ENCODE measurements around the gene KLKB1. TPM values are rescaled to one million over a fixed set of nuclear protein-coding genes. Genes with fewer than 3 reads are reported as not detected.

KLKB1 gene
- not detected in 2 replicates for total RNA-seq

DNA sequence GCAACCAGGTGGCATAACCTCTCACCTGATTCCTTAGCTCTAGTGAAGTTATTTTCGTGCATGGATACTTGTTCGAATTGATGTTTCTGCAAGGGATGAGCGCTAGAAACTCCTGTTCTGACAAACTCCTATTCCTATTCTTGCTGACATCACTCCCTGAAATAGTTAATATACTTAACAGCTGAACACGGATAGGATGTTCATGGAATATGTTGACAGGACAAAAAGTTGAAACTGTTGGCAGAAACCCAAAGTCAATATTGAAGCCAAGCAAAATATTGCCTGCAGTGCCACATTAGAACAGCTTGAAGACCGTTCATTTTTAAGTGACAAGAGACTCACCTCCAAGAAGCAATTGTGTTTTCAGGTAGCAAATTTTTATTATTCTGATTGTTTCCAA lies at the start of gene KLKB1:
TSS of gene KLKB1 (plus strand) at position 287 of the 400 bp plus-strand sequence. CDS start 689 bp downstream, outside the sequence.

DNA sequence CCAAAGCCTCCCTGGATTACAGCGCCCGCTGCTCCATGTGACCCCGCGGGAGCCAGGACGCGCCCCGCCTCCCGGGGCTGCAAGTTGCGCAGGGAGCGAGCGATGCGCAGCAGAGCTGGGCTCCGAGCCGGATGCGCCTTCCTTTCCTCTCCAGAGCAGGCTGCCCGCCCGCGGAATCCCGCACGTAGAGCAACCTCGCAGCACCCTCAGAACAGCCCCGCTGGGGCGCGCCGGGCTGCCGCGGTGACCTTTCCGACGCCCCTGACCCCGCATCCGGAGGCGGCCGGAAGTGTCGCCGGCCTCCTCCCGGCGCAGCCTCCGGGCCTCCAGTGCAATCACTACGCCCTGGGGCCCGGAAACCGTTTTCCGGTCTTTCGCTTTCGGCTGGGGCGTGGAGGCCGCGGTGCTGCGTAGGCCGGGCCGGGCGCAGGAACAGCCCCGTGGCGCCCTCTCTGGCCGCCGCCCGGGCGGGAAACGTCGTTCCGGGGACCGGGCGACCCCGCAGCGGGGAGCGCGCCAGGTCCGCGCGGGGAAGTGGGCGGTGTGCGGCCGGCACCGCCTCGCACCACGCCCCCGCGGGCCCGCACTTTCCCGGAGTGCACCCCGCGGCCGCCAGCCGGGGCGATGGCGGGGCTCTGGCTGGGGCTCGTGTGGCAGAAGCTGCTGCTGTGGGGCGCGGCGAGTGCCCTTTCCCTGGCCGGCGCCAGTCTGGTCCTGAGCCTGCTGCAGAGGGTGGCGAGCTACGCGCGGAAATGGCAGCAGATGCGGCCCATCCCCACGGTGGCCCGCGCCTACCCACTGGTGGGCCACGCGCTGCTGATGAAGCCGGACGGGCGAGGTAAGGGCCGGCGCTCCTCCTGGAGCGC lies 35.9 kb upstream of the KLKB1 start, which contains the start of gene CYP4V2:
TSS of gene CYP4V2 (plus strand) at position 368 of the 866 bp plus-strand sequence. CDS start at position 625, 257 bp downstream.

GRCh38 chr4:186265683-186266652 lies 38.7 kb downstream of the KLKB1 start, which contains the start of gene F11:
Gene F11 (plus strand): TSS chr4:186266189. CDS start chr4:186267137, 948 bp downstream.

Other genes with a start within 250 kb of the KLKB1 start
- gene TLR3, start 158.4 kb upstream of the KLKB1 start, total RNA-seq = 1.5 and 1.8 TPM in 2 replicates
- 4.5 and 5.2 TPM in 2 replicates for gene FAM149A, start 122.8 kb upstream of the KLKB1 start, total RNA-seq
- gene CYP4V2, start 35.9 kb upstream of the KLKB1 start, total RNA-seq = 10.9 and 17.4 TPM in 2 replicates
- not detected in 2 replicates for gene F11, start 38.7 kb downstream of the KLKB1 start, total RNA-seq

Data from uterine smooth muscle cell (primary cell).